ENCODE results near the gene UBN2. TPM values are rescaled to one million over a fixed set of nuclear protein-coding genes. Genes with fewer than 3 reads are reported as not detected.

The UBN2 gene
- total RNA-seq, 1 experiment from 2014 or later = 39.0 TPM

DNA sequence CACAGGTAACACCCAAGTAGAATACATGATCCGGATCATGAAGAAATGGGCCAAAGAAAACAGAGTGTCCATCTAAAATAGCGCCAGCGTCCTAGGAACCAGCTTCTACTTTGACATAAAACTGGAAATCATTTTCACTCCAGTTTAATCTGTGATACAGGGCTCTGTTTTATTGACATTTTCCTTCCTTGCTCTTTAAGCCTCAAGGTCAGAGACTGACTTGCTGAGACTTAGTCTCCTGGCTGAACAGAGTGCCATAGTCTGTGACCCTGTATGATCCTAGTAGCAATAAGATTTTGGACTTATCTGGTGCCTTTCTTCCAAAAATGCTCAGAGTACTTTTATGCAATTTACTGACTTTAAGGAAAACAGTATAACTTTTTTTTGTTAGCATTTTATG, 41.7 kb upstream of the UBN2 start:
- DNase-seq (ENCODE audit: low spot score) (no peak), ATAC-seq (no peak)
- Mint-ChIP-seq H3K36me3 (peaks cover 15% of the 10 kb centered on the region), H3K27me3 (ENCODE audit: low read depth) (no peaks in the 10 kb centered on the region), H3K27ac (no peak overlapping the region), H3K4me1 (peaks cover 9% of the 10 kb centered on the region), H3K9me3 (peaks cover 7% of the 10 kb centered on the region), H3K4me3 (no peak overlapping the region)
- CTCF ChIA-PET = no interaction called here
- TF ChIP-seq CBFB (CRISPR knock-in tag; IDR thresholded peaks at IDR 0.05; ENCODE audit: low read depth) = no peak
- POLR2A ChIA-PET = no interaction called here

- Mint-ChIP-seq H3K27ac (no peak overlapping the region), H3K9me3 (peaks cover 14% of the 10 kb centered on the region), H3K36me3 (peaks cover 18% of the 10 kb centered on the region), H3K4me3 (no peak overlapping the region), H3K4me1 (no peaks in the 10 kb centered on the region; the same call in 1 of the 2 replicates), H3K27me3 (ENCODE audit: low read depth) (no peaks in the 10 kb centered on the region)
- ChIA-PET CTCF (no interaction called here), POLR2A (no interaction called here)
- no peak for TF ChIP-seq AR (CRISPR knock-in tag; IDR thresholded peaks at IDR 0.05)
- TF ChIP-seq, protein P1, sequence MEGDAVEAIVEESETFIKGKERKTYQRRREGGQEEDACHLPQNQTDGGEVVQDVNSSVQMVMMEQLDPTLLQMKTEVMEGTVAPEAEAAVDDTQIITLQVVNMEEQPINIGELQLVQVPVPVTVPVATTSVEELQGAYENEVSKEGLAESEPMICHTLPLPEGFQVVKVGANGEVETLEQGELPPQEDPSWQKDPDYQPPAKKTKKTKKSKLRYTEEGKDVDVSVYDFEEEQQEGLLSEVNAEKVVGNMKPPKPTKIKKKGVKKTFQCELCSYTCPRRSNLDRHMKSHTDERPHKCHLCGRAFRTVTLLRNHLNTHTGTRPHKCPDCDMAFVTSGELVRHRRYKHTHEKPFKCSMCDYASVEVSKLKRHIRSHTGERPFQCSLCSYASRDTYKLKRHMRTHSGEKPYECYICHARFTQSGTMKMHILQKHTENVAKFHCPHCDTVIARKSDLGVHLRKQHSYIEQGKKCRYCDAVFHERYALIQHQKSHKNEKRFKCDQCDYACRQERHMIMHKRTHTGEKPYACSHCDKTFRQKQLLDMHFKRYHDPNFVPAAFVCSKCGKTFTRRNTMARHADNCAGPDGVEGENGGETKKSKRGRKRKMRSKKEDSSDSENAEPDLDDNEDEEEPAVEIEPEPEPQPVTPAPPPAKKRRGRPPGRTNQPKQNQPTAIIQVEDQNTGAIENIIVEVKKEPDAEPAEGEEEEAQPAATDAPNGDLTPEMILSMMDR (IDR thresholded peaks at IDR 0.05) = no peak
- no peak for TF ChIP-seq FOXP1 (CRISPR knock-in tag; IDR thresholded peaks at IDR 0.05; ENCODE audit: borderline replicate concordance)
- no peak for TF ChIP-seq ZNF416 (CRISPR knock-in tag; IDR thresholded peaks at IDR 0.05)
- no peak for TF ChIP-seq PRRX2 (CRISPR knock-in tag; IDR thresholded peaks at IDR 0.05)
- no peak for TF ChIP-seq PRDM15 (CRISPR knock-in tag; IDR thresholded peaks at IDR 0.05)
- TF ChIP-seq ZNF232 (CRISPR knock-in tag; IDR thresholded peaks at IDR 0.05) = no peak
- TF ChIP-seq ZMAT4 (CRISPR knock-in tag; IDR thresholded peaks at IDR 0.05) = no peak
- TF ChIP-seq ZSCAN18 (CRISPR knock-in tag; IDR thresholded peaks at IDR 0.05) = no peak
- TF ChIP-seq HMGXB4 (CRISPR knock-in tag; IDR thresholded peaks at IDR 0.05) = no peak
- no peak for TF ChIP-seq NR2C2 (CRISPR knock-in tag; IDR thresholded peaks at IDR 0.05)
- TF ChIP-seq ETV6 (CRISPR knock-in tag; IDR thresholded peaks at IDR 0.05) = no peak
- DNase-seq (ENCODE audit: low spot score) (no peak), ATAC-seq (no peak)
Measured at GRCh38 chr7:139192014-139192706, 38.9 kb upstream of the UBN2 start.
